ENCODE measurements around the gene TBX15. TPM values are rescaled to one million over a fixed set of nuclear protein-coding genes. Genes with fewer than 3 reads are reported as not detected.
A peak's percentile ranks its signal among the peaks of the same experiment; 100 is the strongest.

The TBX15 gene
- total RNA-seq, 1 donor from 2014 or later = not detected

DNA sequence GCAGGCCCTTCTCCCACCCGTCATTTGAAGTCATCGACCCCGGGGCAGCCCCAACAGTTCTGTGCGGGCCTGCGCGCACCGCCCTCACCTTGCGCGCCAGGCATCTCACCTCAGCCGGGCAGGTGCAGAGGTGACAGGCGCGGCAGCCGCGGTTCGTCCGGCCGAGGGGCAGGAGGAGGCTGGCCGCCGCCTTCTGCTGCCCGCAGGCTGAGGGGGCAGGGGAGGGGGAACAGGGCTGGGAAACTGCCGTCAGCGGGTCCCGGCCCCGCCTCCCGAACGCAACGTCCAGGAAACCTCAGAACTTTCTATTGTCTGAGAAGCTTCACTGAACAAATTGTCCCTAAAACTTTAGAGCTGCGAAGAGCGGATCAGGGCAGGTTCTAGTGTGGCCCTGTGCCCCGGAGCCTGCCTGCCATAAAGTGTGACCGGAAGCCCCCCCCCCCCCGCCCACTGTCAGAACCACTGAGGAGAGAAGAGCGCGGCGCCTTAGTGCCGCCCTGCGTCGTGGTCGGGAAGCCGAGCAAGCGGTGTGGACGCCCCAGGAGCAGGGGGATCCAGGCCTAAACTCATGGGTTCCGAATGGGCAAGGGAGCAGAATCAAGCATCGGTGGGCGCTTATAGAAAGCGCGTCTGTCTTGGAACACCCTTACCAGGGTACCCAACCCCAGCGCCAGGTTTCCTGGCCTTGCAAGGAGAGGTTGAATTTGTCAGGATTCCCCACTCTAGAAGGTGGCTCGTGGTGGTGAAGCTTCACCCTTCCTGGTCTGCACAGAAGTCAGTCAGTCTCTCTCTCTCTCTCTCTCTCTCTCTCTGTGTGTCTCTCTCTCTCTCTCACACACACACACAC lies 13.3 kb upstream of the TBX15 start:
- peaks cover 98% of the 10 kb centered on the region for H3K27me3 Mint-ChIP-seq
- TF ChIP-seq, protein P1, sequence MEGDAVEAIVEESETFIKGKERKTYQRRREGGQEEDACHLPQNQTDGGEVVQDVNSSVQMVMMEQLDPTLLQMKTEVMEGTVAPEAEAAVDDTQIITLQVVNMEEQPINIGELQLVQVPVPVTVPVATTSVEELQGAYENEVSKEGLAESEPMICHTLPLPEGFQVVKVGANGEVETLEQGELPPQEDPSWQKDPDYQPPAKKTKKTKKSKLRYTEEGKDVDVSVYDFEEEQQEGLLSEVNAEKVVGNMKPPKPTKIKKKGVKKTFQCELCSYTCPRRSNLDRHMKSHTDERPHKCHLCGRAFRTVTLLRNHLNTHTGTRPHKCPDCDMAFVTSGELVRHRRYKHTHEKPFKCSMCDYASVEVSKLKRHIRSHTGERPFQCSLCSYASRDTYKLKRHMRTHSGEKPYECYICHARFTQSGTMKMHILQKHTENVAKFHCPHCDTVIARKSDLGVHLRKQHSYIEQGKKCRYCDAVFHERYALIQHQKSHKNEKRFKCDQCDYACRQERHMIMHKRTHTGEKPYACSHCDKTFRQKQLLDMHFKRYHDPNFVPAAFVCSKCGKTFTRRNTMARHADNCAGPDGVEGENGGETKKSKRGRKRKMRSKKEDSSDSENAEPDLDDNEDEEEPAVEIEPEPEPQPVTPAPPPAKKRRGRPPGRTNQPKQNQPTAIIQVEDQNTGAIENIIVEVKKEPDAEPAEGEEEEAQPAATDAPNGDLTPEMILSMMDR (IDR thresholded peaks at IDR 0.05; ENCODE audit: unreplicated experiment) = no peak
- no peaks in the 10 kb centered on the region for H3K36me3 Mint-ChIP-seq (ENCODE audit: insufficient read depth)
- H3K9me3 Mint-ChIP-seq (ENCODE audit: low read depth) = no peaks in the 10 kb centered on the region
- peaks cover 5% of the 10 kb centered on the region for H3K4me1 Mint-ChIP-seq (ENCODE audit: low read depth)
- H3K4me3 Mint-ChIP-seq (ENCODE audit: low read depth) = no peak overlapping the region
- no peak overlapping the region for H3K27ac Mint-ChIP-seq
- no peak for DNase-seq (ENCODE audit: low spot score, unreplicated experiment)

DNA sequence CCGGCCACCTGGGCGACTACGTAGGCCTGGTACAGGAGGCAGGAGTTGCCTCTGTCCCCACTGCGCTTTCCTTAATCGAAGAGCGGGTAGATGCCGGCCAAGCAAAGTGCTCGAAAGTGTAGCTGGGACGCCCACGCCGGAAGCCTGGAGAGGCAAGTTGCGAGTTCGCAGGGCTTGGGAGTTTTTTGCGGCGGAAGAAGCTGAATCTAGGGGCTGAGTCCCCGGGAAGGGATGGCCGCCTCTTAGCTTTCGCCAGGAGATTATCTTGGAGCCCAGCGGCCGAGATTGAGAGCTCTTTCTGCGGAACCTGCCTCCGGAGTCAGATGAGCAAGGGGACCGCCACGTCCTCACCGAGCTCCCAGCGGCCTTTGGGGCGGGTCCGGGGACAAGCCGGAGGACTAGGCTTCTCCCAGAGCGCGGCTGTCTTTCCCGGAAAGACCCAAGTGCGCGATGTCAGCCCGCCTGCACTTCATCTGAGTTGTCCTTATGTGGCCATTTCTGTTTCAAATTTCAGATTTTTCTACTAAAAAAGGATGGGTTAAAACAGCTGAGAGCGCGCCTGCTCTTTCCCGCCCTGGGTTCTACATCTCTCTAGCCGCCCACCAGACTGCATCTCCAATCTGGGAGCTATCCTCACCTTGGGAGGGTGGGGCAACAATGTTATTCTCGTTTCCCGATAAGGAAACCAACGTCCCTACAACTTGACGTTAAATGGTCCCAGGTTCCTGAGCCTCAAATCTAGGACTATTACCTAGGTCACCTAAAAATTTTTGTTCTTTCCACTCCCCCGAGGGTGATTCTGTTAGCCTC lies 12.4 kb upstream of the TBX15 start:
- Mint-ChIP-seq H3K27me3 (peaks cover 98% of the 10 kb centered on the region), H3K27ac (no peak overlapping the region), H3K9me3 (ENCODE audit: low read depth) (no peaks in the 10 kb centered on the region), H3K36me3 (ENCODE audit: insufficient read depth) (no peaks in the 10 kb centered on the region), H3K4me3 (ENCODE audit: low read depth) (peak overlapping the region; percentile 7), H3K4me1 (ENCODE audit: low read depth) (peaks cover 4% of the 10 kb centered on the region)
- TF ChIP-seq, protein P1 (IDR thresholded peaks at IDR 0.05; ENCODE audit: unreplicated experiment) = no peak
- DNase-seq (ENCODE audit: low spot score, unreplicated experiment) = no peak

GRCh38 chr1:118999348-119000071 lies 11.4 kb upstream of the TBX15 start:
- H3K36me3 Mint-ChIP-seq (ENCODE audit: insufficient read depth) = no peaks in the 10 kb centered on the region
- H3K4me1 Mint-ChIP-seq (ENCODE audit: low read depth) = peaks cover 4% of the 10 kb centered on the region
- TF ChIP-seq, protein P1 (IDR thresholded peaks at IDR 0.05; ENCODE audit: unreplicated experiment) = no peak
- peaks cover 98% of the 10 kb centered on the region for H3K27me3 Mint-ChIP-seq
- no peak overlapping the region for H3K4me3 Mint-ChIP-seq (ENCODE audit: low read depth)
- no peak for DNase-seq (ENCODE audit: low spot score, unreplicated experiment)
- no peaks in the 10 kb centered on the region for H3K9me3 Mint-ChIP-seq (ENCODE audit: low read depth)
- no peak overlapping the region for H3K27ac Mint-ChIP-seq

- TF ChIP-seq, protein P1 (IDR thresholded peaks at IDR 0.05; ENCODE audit: unreplicated experiment) = no peak
- Mint-ChIP-seq H3K9me3 (ENCODE audit: low read depth) (no peaks in the 10 kb centered on the region), H3K27me3 (peaks cover 98% of the 10 kb centered on the region), H3K36me3 (ENCODE audit: insufficient read depth) (no peaks in the 10 kb centered on the region), H3K4me3 (ENCODE audit: low read depth) (no peak overlapping the region), H3K27ac (no peak overlapping the region), H3K4me1 (ENCODE audit: low read depth) (peaks cover 4% of the 10 kb centered on the region)
- no peak for DNase-seq (ENCODE audit: low spot score, unreplicated experiment)
These were observed 10.0 kb upstream of the TBX15 start for GRCh38 chr1:118998171-118998570.

DNA sequence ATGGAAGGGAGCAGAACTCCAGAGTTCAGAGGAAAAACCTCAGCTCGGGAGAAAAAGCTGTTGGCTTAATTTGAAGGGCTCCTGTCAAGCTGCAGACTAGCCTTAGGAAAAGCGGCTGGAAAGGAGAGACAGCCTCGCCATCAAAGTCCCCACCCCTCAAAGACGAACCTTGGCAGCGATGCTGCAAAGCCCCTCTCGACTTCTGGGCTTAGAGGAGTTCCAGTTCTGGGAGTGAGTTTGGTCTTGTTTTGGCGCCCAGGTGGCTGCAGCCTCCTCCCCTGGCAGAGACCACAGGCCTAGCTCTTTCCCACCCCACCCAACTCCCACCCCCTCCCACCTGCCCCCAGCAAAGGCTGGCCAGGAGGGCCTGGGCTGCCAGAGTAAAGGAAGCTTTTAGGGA lies 9.1 kb upstream of the TBX15 start:
- Mint-ChIP-seq H3K27ac (no peak overlapping the region), H3K4me3 (ENCODE audit: low read depth) (no peak overlapping the region), H3K36me3 (ENCODE audit: insufficient read depth) (no peaks in the 10 kb centered on the region), H3K4me1 (ENCODE audit: low read depth) (peaks cover 4% of the 10 kb centered on the region), H3K27me3 (peaks cover 95% of the 10 kb centered on the region), H3K9me3 (ENCODE audit: low read depth) (no peaks in the 10 kb centered on the region)
- TF ChIP-seq, protein P1 (IDR thresholded peaks at IDR 0.05; ENCODE audit: unreplicated experiment) = no peak
- DNase-seq (ENCODE audit: low spot score, unreplicated experiment) = no peak
